ENCODE measurements around the gene RRP8.

Gene RRP8

GRCh38 chr11:6602096-6602940 is 1.1 kb downstream of the RRP8 start:
- TF ChIP-seq CTCF (IDR thresholded peaks at IDR 0.05; ENCODE audit: unreplicated experiment in 3 of 3): no peak
- Mint-ChIP-seq H3K9me3 (no peaks in the 10 kb centered on the region), H3K27ac (no peak overlapping the region), H3K4me1 (peaks cover 16% of the 10 kb centered on the region), H3K27me3 (ENCODE audit: low read depth) (no peaks in the 10 kb centered on the region), H3K4me3 (no peak overlapping the region), H3K36me3 (ENCODE audit: low read depth) (peaks cover 29% of the 10 kb centered on the region)

GRCh38 chr11:6601041-6601461 is 2.4 kb downstream of the RRP8 start:
- H3K27ac Mint-ChIP-seq: no peak overlapping the region
- peak overlapping the region in 1 of 3 experiments; percentile 47 for H3K4me3 Mint-ChIP-seq
- no peak for TF ChIP-seq CTCF (IDR thresholded peaks at IDR 0.05; ENCODE audit: unreplicated experiment in 3 of 3)
- peaks cover 32% of the 10 kb centered on the region for H3K36me3 Mint-ChIP-seq (ENCODE audit: low read depth)
- no peaks in the 10 kb centered on the region for H3K27me3 Mint-ChIP-seq (ENCODE audit: low read depth)
- H3K9me3 Mint-ChIP-seq: no peaks in the 10 kb centered on the region
- H3K4me1 Mint-ChIP-seq: peaks cover 3% of the 10 kb centered on the region

- H3K36me3 Mint-ChIP-seq (ENCODE audit: low read depth): peaks cover 39% of the 10 kb centered on the region
- TF ChIP-seq CTCF (IDR thresholded peaks at IDR 0.05; ENCODE audit: unreplicated experiment in 3 of 3): no peak
- H3K27ac Mint-ChIP-seq: no peak overlapping the region
- no peaks in the 10 kb centered on the region for H3K27me3 Mint-ChIP-seq (ENCODE audit: low read depth)
- no peaks in the 10 kb centered on the region for H3K4me1 Mint-ChIP-seq
- H3K9me3 Mint-ChIP-seq: no peaks in the 10 kb centered on the region
- peak overlapping the region in 2 of 3 experiments; percentile 46 to 48 for H3K4me3 Mint-ChIP-seq
Observed at GRCh38 chr11:6599881-6600390, 3.5 kb downstream of the RRP8 start.

- no peak for TF ChIP-seq CTCF (IDR thresholded peaks at IDR 0.05; ENCODE audit: unreplicated experiment in 3 of 3)
- Mint-ChIP-seq H3K4me3 (peak overlapping the region in 2 of 3 experiments; percentile 46 to 48), H3K36me3 (ENCODE audit: low read depth) (peaks cover 40% of the 10 kb centered on the region), H3K27ac (no peak overlapping the region), H3K4me1 (no peaks in the 10 kb centered on the region), H3K27me3 (ENCODE audit: low read depth) (no peaks in the 10 kb centered on the region), H3K9me3 (no peaks in the 10 kb centered on the region)
Observed at GRCh38 chr11:6599449-6599848, 4.0 kb downstream of the RRP8 start.

GRCh38 chr11:6598555-6598954 is 4.9 kb downstream of the RRP8 start:
- Mint-ChIP-seq H3K4me1 (no peaks in the 10 kb centered on the region), H3K27me3 (ENCODE audit: low read depth) (no peaks in the 10 kb centered on the region), H3K4me3 (peak overlapping the region in 1 of 3 experiments; percentile 48), H3K27ac (no peak overlapping the region), H3K9me3 (no peaks in the 10 kb centered on the region), H3K36me3 (ENCODE audit: low read depth) (peaks cover 47% of the 10 kb centered on the region)
- no peak for TF ChIP-seq CTCF (IDR thresholded peaks at IDR 0.05; ENCODE audit: unreplicated experiment in 3 of 3)

Data from nephron (organoid).